Fibroblast of lung (primary cell): Measurements from ENCODE around the gene RITA1.

Experiments
- EZH2 ChIP-seq: IDR thresholded peaks from 2 replicates; pipeline ENCODE4 v1.5.1; 2012; ENCODE audit warnings: low read length, control low read depth, mild to moderate bottlenecking; ENCODE audit errors: missing control alignments
- TF ChIP-seq, protein P1 (sequence below), 2 donors: IDR thresholded peaks in 1 of 2; conservative IDR thresholded peaks in 1 of 2; 1 replicate in 1 of 2; 2 replicates in 1 of 2; pipeline ENCODE4 v1.5.1; 2011 to 2012; ENCODE audit warnings: low read length in 2 of 2, control low read depth in 1 of 2, inconsistent platforms in 1 of 2, low read depth in 1 of 2, mild to moderate bottlenecking in 1 of 2

GRCh38 chr12:113180333-113180732 lies 5.2 kb upstream of the RITA1 start:
- TF ChIP-seq, protein P1, sequence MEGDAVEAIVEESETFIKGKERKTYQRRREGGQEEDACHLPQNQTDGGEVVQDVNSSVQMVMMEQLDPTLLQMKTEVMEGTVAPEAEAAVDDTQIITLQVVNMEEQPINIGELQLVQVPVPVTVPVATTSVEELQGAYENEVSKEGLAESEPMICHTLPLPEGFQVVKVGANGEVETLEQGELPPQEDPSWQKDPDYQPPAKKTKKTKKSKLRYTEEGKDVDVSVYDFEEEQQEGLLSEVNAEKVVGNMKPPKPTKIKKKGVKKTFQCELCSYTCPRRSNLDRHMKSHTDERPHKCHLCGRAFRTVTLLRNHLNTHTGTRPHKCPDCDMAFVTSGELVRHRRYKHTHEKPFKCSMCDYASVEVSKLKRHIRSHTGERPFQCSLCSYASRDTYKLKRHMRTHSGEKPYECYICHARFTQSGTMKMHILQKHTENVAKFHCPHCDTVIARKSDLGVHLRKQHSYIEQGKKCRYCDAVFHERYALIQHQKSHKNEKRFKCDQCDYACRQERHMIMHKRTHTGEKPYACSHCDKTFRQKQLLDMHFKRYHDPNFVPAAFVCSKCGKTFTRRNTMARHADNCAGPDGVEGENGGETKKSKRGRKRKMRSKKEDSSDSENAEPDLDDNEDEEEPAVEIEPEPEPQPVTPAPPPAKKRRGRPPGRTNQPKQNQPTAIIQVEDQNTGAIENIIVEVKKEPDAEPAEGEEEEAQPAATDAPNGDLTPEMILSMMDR (conservative IDR thresholded peaks at IDR 0.05 in 1 of 2, IDR thresholded peaks at IDR 0.05 in 1 of 2; ENCODE audit: low read depth in 1 of 2, low read length in 2 of 2), result no peak
- no peak for TF ChIP-seq EZH2
